ENCODE results near the gene CDC123. TPM values are rescaled to one million over a fixed set of nuclear protein-coding genes. Genes with fewer than 3 reads are reported as not detected.
"Not testable (repeated sequence)": the region's sequence is repeated elsewhere in the genome, so short reads cannot be mapped to it uniquely, and the experiment has no call there.

Gene CDC123, protein sequence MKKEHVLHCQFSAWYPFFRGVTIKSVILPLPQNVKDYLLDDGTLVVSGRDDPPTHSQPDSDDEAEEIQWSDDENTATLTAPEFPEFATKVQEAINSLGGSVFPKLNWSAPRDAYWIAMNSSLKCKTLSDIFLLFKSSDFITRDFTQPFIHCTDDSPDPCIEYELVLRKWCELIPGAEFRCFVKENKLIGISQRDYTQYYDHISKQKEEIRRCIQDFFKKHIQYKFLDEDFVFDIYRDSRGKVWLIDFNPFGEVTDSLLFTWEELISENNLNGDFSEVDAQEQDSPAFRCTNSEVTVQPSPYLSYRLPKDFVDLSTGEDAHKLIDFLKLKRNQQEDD
- 102 and 106 TPM in 2 replicates for total RNA-seq (2014; rRNA removed)
- polyA plus RNA-seq (2012) = 79.4 TPM

DNA sequence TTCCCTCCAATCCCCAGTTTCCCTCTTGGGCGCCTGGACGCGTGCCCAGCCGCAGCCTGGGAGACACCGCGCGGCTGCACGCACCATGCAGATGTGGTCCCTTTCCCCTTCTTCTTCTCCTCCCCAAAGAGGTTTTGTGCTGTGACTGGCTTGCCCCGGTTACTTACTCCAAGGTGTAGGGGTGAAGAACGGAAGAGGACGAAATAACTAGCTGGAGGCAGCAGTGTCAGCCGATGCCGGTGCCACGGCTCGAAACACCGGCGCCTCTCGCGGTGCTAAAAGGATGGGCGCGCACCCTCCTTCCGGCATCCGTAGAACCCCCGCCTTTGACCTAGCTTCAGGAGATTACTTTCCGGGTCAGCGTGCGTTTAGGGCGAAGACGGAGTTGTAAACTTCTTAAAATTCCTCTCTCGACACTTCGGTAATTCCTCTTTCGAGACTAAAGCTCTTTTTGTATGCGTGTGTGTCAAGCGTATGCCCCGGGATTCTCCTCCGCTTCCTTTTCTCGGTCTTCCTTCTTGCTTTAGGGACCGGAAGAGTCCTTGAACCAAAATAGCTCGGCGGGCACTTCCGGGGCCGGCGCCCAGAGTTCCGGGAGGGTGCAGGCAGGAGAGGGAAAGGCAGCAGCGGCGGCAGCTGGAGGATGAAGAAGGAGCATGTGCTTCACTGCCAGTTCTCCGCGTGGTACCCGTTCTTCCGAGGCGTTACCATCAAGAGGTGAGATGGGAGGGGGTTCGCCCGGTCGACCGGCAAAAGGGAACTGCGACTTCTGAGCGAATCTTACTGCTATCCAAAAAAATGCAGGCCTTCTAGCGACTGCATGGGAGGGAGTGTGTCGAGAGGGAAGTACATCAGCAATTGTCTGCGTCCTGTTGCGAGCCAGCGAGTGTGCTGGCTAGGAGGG is at the start of gene CDC123, which contains the start of gene NUDT5:
Gene CDC123, plus strand, starts transcription at position 586 of the 904 bp plus-strand sequence. Its CDS starts 58 bp downstream, at position 644.
Gene NUDT5, minus strand, starts transcription at position 289 of the 904 bp plus-strand sequence. CDS start 9,600 bp downstream, outside the sequence.
- peak; percentile 86 for DNase-seq (ENCODE audit: low read depth)

DNA sequence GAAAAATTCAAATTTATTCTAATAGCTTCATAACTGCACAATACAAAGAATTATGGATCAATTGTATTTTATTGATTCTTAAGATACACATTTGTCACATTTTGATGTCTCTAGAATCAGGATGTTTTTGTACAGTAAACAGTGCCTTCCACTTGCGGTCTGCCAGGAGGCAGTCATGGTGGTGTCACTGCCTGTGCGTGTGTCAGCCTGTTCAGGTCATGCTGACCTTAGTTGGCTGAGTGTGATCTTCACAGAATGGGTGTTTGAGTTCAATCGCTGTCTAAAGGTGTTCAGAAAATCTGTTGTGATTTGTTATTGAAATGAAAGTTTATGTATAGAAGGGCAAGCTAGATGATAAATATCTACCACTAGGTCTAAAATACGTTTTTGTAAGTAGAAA is 45.8 kb upstream of the CDC123 start:
- DNase-seq (ENCODE audit: low read depth) = no peak

DNA sequence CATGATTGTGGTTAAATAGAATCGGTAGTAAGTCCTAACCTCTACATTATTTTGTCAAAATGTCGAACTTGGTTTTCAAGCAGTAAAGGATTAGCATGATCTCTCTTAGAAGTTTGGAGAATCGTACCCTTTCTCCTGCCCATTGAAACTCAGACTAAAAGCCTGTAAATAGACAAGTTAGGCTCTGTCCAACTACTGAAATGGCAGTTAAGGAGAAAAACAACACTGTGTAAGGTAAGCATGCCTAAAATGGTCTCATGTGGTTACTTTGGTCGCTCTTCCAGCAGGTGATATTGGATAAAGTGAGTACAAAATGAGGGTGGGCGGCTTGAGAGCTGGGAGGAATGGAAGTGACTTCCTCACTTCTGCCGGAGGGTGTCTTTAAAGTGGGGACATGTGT is 41.5 kb upstream of the CDC123 start:
- no peak for DNase-seq (ENCODE audit: low read depth)

DNA sequence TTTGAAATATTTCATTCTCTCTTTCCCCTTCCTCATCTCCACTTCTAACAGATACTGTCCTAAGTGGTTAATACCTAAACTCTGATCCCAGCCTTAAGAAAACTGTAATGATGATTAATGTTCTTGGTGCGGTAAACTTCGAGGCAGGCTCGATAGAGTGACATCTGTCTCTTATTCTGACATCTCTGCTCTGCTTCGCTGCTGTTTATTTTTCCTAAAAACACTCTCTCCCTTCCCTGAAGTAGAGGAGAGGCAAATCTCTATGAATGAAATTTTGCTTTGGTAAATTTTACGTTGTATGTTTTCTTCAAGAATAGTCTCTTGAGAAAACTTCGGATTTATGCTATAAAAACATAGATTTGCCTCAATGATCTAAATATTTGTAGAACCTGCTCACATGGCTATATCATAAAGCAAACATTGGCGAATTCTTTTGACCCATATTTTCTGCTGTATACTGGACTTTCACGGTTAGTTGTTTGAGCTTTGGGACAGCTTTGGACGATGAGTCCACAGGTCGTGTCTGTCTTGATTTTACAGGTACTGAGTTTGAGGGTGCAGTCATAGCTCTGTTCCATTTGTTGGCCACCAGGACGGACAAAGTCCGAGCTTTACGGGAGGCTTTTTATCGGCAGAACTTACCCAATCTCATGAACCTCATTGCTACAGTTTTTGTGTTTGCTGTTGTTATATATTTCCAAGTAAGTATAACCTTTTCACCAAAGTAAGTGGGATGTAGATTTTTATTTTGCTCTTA is 39.4 kb upstream of the CDC123 start:
- no peak for DNase-seq (ENCODE audit: low read depth)

DNA sequence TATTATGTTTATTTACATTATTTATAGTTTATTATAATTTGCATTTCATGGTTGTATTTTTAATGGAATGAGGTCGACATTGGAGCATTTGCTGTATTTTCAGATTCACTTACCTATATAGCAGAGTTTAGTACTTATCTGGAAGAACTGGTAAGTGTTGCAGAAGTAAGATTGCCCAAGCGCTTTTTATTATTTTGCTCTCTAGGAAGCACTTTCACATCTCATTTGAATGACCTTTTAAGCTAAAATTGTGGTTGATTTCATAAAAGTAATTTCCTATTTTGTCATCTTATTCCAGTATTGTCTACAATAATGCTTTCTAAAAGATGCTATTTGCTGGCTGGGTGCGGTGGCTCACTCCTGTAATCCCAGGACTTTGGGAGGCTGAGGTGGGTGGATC is 37.9 kb upstream of the CDC123 start:
- no peak for DNase-seq (ENCODE audit: low read depth)

DNA sequence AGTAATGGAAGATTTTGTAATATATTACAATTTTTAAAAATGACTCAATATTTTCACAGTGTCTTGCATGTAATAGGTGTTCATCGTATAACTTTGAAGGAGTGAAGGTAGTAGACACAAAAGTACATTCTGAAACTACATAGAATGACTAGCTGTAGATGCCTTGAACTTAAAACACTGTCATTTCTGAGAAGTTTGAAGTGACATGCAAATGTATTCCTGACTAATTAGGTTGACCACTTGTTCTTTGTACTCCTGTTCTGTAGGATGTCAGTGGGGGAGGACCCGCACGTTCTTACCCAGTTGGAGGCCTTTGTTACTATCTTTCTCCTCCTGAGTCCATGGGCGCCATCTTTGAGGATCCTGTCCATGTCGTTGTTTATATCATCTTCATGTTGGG is 35.3 kb upstream of the CDC123 start:
- DNase-seq (ENCODE audit: low read depth) = no peak

DNA sequence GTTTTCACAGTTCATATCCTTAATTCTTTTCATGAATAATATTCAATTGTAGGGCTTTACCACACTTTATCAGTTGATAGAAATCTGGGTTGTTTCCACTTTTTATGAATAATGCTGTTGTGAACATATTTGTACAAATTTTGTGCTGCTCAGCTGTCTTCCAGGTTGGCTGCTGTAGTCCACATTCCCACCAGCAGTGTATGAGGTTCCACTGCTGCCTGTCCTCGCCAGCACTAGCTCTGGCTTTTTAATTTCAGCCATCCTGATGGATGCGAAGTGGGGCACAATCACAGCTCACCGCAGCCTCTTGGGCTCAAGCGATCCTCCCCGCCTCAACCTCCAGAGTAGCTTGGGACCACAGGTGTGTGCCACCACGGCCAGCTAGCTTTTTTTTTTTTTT is 33.1 kb upstream of the CDC123 start:
- DNase-seq (ENCODE audit: low read depth) = no peak

DNA sequence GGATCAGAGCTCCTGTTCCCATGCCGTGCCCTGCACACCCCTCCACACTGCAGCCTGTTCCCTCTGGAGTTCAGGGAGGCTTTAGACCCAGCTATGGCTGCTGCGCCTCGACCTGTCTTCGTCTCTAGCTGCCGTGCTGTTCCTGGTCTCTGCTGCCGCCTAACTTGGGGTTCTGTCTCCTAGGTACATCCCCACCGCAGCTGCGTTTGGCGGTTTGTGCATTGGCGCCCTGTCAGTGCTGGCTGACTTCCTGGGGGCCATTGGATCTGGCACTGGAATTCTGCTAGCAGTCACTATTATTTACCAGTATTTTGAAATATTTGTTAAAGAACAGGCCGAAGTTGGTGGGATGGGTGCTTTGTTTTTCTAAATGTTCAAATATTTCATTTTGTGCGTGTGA is 31.9 kb upstream of the CDC123 start:
- DNase-seq (ENCODE audit: low read depth) = no peak

DNA sequence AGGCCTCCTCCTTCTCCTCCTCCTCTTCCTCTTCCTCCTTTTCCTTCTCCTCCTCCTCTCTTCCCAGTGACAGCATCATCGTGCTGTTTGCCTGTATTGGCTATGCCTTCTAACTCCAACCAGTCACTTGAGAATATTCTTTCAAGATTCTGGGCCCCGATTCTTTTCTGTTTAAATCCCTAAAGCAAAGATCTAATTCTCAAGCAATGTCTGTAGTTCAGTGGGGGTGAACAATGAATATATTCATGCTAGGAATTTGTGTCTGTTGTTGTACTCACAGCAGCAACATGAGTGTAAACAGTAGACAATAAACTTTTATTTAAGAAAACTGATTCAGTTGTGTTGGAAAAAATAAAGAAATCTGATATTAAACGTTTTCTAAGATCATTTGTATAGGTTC is 31.0 kb upstream of the CDC123 start:
- DNase-seq (ENCODE audit: low read depth) = no peak

DNA sequence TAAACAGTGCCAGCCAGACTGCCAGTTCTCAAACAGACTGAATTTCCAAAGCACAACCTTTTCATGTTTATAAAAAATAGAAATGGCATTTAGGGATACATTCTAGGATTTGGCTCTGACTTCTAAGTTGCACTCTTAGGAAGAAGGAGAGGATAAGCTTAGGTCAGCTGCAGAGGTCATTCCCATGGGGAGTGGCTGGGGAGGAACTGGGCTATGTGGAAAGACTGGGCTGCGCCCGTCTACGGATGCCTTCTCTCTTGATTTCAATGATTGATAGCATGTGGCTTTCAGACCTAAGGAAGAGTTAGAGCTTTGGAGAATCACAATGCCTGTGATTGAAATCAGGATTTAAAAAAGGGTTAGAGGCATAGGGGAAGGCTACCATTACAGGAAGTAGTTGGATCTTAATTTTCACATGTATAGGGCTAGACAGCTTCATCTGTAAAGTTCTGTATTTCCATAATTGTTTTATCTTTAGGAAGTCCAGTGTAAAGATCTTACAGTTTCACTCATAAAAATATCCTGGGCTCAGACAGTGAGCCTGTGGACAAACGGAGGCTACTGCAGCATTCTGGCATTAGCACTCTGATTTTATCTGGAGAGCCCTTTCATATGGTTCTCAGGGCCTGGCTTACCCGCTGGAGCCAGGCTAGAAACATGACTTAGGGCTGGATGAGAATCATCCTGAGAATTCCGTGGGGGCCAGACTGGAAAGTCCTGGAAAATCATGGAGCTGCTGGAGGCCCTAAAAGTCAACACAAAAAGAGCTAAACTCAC is 29.8 kb upstream of the CDC123 start:
- DNase-seq (ENCODE audit: low read depth) = no peak

DNA sequence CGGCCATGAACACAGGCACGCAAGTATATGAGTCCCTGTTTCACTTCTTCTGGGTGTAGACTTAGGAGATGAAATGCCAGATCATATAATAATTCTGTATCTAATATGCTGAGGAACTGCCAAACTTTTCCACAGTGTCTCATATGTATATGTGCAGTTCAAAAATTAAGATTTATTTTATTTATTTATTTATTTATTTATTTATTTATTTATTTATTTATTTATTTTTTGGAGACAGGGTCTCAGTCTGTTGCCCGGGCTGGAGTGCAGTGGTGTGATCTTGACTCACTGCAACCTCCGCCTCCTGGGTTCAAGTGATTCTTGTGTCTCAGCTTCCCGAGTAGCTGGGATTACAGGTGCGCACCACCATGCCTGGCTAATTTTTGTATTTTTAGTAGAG is 24.5 kb upstream of the CDC123 start:
- DNase-seq (ENCODE audit: low read depth) = not testable (repeated sequence)

DNA sequence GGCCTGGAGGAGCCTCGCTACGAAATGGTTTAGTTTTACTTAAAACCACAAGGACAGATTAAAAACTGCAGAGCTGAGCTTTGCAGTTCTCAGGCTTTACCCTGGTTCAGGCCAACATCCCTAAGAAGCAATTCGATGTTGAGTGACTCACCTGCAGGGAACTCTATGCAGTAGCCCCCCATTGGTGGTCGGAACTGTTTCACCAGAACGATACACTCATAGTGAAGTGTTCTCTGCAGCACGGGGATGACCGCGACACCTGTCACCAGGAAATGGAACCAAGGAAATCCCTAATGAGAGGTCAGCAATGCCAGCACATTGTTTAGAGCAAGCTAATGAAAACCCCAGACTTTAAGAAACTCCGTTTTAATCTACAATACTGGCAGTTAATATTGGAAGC is 18.3 kb upstream of the CDC123 start:
- DNase-seq (ENCODE audit: low read depth) = peak; percentile 83

DNA sequence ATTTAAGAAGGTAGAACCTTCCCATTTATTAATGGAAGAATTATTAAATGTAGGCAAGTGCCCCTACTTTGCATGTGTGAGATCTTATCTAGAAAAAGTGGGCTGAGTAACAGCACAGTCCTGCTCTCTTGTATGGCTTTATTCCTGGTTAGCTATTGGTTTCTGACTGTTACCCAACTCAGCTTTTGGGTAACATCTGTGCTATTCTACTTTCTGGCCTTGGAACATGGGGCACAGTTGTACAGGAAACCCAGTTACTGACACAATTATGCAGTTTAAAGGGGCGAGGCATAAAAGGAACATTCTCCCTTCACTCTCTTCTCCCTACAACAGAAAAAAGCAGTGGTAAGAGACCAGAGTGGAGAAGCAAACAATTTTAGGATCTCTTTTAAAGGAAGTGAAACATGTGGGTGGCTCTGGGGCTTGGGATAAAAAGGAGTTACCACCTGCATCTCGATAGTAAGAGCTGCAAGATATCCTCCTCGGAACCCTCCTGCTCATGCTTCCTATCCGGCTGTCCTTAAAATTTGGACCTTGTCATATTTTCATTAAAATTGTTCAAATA is 16.3 kb upstream of the CDC123 start:
- DNase-seq (ENCODE audit: low read depth) = no peak

DNA sequence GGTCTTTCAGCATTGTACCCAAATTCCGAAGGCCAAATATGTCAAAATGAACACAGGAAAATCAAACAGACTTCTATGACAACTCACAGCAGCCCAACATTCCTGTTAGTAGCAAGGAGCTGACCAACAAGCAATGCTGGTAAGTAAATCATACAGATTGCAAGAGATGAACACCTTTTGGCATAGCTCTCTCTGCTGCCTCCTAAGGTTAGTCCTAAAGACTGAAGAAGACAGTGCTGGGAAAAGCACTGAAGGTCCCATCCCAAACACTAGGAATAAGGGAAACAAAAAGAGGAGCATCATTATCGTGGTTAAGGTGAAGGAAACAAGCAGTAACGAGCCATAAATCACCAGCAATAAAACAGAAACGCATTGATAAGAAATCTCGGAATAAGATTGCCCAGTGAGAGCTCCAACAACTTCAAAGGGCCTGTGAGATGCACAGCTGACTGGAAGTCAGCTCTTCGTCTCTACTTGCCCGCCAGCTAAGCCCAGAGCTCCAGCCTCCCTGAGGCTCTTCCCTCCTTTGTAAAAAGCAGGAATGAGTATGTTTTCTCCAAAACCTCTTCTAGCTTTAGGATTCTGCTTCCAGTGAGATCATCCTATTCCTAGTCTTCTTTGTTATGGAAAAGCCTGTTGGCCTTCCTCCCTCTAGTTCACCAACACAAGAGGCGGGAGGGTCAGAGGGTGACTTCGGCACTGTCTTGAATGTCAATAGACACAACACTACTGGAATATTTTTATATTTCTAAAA is 15.6 kb upstream of the CDC123 start:
- DNase-seq (ENCODE audit: low read depth) = no peak

DNA sequence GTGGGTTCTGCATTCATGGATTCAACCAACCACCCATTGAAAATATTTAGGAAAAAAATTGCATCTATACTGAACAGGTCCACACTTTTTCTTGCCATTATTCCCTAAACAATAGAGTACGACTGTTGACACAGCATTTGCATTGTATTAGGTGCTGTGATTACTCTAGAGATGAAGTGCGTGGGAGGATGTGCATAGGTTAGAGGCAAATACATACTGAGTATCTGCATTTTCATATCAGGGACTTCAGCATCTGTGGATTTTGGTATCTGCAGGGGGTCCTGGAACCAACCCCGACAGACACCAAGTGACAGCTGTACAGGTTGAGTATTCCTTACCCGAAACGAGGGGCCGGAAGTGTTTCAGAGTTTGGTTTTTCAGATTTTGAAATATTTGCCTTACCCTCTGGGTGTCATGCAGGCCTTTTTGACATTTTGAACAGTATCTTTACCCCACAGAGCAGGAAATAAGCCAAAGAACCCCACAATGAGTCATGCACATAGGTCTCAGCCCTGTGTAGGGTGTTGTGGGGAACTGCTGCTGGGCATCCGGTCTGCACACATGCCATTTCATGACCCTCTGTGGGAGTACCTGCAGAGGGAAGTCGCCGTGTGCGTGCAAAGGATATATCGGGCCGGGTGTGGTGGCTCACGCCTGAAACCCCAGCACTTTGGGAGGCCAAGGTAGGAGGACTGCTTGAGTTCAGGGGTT is 14.8 kb upstream of the CDC123 start:
- peak; percentile 43 for DNase-seq (ENCODE audit: low read depth)

DNA sequence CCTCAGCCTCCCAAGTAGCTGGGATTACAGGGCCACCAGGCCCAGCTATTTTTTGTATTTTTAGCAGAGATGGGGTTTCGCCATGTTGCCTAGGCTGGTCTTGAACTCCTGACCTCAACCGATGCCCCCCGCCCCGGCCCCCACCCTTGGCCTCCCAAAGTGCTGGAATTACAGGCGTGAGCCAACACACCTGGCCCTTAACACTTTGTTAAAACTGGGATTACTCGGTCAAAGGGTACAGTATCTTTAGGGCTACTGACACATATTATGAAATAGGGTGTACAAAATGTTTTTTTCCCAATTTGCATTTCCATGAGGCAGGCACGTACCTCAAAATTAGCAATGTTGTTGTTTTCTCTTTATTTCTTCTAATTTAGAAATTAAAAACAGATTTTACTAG is 11.8 kb upstream of the CDC123 start:
- no peak for DNase-seq (ENCODE audit: low read depth)

DNA sequence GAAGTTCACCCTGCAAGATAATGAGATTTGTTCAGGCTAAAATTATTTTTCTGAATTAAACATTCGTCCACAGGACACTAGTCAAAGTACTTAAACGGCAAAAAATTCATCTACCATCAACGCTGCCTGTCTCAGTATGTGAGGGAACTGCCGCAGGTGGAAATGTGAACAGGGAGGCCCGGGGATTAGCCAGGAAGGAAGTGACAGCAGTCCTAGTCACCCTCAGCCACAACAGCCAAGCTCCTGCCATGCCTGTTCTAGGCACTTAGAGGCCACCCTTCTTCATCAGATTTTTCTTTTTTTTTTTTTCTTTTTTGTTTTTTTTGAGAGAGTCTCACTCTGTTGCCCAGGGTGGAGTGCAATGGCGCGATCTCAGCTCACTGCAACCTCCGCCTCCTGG is 9.7 kb upstream of the CDC123 start:
- DNase-seq (ENCODE audit: low read depth) = no peak

DNA sequence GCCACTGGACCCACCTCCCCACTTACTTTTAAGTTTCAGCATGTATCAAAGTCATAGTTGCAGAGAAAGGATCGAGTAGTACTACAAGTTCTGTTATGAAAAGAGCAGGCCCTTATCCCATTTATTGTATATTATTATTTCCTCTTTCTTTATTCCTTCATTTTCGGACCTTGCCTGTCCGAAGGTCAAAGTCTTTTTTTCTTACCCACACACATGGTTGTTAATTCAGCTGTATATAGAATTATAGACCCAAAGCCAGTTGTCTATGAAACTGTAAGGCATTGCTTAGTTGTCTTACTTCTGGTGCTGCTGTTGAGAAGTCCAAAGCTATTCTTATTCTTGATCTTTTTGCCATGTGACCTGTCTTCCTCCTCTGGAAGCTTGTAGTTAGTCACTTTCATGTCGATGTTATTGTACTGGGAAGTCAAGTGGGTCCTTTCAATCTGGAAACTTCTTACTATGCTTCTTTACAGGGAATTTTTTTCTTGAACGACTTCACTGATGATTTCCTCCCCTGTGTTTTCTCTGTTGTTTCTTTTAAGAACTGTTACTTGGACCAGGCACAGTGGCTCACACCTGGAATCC is 8.6 kb upstream of the CDC123 start:
- no peak for DNase-seq (ENCODE audit: low read depth)

DNA sequence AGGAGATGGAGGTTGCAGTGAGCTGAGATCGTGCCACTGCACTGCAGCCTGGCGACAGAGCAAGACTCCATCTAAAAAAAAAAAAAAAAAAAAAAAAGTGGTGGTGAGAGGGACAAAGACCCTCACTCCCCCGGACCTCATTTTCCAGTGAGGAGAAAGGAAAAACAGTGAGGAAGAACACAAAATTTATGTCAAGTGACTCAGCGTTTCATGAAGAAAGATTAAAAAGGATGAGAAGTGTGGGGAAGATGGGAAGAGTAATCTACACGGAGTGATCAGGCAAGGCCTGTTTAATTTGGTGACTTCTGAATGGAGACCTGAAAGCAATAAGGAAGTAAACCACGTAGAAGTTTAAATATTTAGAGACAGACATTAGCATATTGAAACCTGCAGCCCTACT is 7.3 kb upstream of the CDC123 start:
- no peak for DNase-seq (ENCODE audit: low read depth)
